ENCODE data around the gene ADD1.

ADD1 gene

DNA sequence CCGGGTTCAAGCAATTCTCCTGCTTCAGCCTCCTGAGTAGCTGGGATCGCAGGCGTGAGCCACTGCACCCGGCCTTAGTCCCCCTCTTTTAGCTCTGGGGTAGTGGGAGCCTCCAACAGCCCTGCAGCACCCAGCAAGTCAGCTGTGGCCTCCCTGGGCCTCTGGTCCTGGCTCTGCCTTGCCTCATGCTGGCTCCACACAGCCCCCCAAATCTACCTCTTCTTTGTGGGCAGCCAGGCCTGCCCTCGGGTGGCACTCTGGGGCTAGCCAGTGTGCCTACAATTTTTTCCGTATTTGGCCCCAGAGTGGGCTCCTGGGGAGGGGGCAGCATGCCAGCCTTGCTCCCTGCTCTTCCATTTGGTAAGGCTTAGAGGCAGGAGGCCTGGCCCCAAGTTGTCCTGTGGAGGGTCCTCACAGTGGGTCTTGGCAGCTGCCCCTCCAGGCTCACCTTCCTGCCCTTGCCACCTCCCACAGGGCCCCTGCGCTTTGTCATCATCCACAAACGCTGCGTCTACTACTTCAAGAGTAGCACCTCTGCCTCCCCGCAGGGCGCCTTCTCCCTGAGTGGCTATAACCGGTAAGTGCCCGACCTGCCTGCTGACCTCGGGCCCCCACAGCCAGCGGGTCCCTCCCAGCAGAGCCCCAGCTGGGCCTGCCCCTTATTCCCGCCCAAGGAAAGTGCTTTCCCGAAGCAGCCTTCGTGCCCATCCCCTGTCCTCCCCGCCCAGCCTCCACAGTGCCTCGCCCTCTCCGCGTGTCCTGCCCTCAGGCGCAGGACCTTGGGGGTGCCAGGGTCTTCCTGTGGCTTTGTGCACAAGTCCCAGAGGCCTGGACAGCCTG lies 21.0 kb upstream of the ADD1 start:
- DNase-seq, result no peak

DNA sequence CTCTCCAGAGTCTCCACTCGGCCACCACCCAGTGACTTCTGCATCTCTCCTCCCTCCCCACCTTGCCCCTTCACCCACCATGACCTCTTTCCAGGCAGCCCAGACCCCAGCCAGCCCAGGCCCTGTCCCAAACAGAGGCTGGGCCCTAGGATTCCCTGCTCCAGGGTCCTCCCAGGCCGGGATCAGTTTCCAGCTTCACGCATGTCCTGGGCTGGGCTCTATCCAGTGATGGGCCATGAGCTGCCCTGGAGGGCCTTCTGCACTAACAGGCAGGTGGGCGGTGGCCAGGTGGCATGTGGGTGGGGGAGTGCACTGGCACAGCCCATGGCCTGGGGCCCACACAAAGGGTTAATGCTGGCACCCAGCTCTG lies 20.4 kb upstream of the ADD1 start:
- no peak for DNase-seq

- no peak for DNase-seq
Measured at GRCh38 chr4:2823671-2824328, 19.8 kb upstream of the ADD1 start.

- DNase-seq, result no peak
Measured at GRCh38 chr4:2824329-2824835, 19.3 kb upstream of the ADD1 start.

DNA sequence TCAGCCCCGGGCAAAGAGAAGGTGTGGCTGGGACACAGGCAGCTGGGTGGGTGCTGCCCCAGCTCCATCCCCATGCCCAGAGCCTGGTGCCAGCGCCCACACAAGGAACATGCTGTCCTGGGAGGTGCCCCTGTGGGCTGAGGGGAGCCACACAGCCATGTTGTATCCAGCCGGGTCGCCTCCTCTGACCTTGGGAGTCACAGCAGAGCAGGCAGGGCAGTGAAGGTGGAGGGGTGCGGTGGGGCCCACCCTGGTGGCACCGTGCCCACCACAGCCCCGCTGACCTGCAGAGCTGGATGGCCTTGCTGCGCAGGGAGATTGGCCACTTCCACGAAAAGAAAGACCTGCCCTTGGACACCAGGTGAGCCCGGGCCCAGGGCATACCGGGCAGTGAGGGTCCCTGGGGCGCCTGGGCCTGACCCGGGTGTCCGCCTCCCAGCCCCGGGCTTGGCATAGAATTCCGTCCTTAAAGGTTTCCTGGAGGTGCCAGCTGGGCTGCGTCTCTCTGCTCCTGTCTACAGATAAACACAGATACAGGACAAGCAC lies 18.7 kb upstream of the ADD1 start:
- no peak for DNase-seq

GRCh38 chr4:2825740-2826139 lies 17.9 kb upstream of the ADD1 start:
- no peak for DNase-seq

DNA sequence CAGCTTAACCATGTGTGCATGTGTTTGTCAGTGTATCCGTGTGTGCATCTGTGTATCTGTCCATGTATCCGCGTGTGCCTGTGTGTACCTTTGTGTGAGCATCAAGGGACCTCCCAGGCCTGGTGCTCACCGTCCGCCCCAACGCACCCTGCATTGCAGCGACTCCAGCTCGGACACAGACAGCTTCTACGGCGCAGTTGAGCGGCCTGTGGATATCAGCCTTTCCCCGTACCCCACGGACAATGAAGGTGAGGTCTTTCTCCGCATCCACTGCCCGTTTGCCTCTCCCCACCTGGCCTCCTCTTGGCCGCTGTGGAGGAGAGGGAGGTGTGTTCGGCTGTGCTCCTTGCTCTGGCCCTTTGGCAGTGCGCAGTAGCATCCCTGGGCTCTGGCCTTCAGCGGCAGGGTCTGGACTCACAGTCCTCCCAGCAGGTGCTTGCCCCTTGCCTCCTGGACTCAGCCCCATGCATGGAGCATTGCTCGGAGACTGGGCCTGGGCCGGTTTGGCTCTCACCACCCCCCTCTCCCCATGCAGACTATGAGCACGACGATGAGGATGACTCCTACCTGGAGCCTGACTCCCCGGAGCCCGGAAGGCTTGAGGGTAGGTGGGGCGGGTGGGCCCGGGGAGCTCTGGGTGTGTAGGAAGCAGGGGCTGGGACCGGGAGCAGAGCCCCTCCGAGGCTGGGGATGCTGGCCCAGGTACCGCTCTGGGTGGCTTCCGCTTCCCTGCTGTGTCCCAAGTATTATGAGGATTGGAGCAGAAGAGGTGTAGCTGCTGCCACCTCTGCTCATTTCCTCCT lies 16.4 kb upstream of the ADD1 start:
- no peak for DNase-seq

DNA sequence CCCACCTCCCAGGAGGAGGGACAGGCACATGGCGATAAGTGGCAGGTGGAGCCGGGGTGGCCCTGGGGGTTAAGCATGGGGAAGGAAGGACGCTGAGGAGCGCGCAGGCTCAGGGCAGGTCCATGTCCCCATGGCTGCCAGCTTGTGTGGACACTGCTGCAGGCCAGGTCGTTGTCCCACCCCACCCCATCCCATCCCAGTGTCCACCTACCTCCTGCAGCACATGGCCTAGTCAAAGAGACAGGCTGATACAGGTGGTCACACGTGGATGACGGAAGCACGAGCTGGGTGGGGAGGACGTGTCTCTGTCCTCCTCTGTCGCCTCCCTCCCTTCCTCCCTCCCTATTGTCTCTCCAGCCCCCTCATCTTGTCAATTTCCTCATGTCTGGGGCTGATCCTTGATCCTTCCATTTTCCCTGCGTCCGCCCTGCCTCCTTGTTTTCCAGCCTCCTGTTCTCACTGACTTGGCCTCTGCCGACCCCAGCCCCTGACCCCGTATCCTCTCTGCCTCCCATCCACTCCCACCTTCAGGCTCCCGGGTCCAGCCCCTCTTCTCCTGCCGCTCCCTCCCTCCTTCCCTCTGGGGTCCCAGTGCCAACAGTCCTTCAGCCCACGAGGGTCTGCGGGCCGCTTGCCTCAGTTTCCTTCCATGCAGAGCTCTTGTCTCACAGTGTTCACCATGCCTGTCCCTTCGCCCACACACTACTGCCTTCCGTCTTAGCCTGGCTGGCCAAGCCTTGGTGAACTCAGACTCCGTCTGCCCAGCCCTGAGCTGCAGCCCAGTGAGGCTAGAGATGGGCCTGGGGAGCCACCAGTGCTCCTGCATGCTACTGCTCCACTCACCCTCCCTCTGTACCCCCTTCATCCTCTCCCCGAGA lies 15.5 kb upstream of the ADD1 start:
- DNase-seq, result no peak

DNA sequence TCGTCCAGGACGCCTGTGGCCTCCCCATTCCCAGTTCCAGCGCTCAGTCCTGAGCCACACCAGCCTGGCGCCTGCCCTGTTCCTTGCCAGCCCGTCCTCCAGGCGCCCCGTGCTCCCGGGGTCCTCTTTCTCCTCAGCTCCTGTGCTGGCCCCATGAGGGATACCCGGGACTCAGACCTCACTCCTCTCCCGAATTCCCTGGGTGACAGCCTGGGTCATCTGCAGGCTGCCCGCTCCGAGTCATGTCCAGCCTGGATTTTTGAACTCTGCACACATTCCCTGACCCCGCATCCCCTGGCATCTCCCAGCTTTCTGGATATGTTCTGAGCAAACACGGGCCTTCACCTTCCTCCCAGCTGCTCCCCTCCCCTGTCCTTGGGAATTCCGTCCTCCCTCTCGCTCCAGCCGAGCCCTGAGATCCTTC lies 14.9 kb upstream of the ADD1 start:
- DNase-seq, result no peak

DNA sequence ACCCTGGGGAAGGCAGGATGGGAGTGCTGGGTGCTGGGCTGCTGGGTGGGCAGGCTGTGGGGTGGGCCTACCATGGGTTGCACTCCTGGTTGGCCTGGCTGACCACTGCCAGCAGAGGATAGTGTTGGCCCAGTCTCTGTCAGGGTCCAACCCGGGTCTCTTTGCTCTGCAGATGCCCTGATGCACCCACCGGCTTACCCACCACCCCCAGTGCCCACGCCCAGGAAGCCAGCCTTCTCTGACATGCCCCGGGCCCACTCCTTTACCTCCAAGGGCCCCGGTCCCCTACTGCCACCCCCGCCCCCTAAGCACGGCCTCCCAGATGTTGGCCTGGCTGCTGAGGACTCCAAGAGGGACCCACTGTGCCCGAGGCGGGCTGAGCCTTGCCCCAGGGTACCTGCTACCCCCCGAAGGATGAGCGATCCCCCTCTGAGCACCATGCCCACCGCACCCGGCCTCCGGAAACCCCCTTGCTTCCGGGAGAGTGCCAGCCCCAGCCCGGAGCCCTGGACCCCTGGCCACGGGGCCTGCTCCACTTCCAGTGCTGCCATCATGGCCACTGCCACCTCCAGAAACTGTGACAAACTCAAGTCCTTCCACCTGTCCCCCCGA lies 14.2 kb upstream of the ADD1 start:
- DNase-seq, result no peak

DNA sequence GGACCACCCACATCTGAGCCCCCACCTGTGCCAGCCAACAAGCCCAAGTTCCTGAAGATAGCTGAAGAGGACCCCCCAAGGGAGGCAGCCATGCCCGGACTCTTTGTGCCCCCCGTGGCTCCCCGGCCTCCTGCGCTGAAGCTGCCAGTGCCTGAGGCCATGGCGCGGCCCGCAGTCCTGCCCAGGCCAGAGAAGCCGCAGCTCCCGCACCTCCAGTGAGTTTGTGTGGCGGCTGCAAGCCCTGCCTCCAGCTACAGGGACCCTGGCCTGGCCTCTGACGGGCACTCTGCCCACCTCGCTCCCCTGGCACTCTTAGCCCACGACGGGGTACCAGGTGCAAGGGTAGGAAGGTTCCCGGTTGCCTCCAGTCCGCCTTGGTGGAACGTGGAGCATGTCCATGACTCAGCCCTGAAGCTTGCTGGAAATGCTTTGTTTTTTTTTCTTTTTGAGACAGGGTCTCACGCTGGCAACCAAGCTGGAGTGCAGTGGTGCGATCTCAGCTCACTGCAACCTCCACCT lies 13.7 kb upstream of the ADD1 start:
- DNase-seq, result no peak

GRCh38 chr4:2830632-2831610 lies 12.7 kb upstream of the ADD1 start:
- no peak for DNase-seq

DNA sequence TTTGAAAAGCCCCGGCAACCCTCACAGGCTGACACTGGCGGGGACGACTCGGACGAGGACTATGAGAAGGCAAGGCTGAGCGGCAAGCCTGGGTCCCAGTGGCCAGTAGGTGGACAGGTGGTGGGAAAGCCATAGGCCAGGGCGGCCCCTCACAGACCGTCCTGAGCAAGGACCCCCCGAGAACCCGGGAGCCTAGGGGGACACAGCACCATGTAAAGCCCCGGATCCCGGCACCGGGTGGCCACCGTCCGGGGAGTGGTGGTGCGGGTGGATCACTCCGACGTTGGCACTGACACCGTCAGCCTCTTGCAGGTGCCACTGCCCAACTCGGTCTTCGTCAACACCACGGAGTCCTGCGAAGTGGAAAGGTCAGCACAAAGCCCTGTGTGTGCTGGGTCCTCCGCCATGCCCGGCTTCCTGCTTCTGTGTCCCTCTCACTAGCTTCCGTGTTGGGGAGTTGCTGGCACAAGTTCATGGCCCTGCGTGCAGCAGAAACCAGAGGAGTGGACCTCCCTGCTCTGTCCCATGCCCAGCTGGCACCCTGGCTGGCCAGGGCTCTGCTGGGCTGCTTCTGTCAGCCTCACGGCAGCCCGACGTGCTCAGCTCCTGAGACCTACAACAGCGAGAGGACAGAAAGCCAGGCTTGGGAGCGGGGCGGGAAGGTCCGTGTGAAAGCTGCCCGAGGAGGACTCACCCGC lies 11.9 kb upstream of the ADD1 start:
- DNase-seq, result no peak

DNA sequence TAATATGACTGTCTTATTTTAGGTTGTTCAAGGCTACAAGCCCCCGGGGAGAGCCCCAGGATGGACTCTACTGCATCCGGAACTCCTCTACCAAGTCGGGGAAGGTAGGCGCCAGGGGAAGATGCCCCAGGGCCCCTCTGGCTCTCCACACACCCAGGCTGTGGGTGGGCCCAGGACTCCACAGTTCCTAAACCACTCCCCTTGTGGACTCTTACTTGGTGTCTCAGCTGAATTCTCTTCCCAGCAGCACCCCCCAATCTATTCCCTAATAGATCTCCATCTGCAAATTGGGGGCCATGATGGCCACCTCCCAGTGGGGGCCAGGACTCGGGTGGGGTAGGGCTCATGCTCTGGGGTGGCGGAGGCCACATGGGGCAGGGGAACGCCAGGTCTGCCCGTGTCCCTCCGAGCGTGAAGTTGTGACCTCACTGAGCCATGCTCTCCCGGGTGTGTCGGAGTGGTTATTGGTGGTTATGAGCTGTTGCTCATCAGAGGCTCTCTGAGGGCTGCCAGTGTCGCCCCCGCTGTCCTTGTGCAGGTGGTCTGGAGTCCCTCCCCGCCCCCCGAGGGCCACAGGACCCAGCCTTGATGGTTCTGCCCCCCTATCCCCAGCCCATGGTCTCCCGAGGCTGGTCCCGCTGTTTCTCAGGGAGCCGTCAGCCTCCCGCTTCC lies 11.2 kb upstream of the ADD1 start:
- no peak for DNase-seq

DNA sequence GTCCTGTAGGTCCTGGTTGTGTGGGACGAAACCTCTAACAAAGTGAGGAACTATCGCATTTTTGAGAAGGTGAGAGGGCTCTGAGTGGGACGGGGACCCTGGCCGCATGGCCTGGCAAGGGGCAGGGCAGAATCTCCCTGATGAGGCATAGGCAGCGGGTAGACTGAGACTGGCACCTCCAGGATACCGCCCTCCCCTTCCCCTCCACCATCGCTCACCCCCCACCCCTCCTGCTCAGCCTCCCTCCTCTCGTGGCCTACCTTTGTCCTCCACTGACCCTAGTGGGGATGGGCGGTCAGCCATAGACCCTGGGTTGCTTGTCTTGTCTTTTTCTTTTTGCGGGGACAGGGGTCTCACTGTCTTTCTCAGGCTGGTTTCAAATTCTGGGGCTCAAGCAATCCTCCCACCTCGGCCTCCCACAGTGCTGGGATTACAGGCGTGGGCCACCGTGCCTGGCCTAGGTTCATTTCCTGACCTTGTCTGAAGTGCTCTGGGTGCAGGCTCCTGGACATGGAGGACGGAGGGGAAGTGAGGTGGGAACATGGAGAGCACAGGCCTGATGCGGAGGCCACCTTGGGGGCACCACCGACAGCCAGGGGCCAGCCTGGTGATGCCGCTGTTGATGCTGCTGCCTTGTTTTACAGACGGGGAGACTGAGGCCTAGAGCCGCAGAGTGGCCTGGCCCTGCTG lies 10.5 kb upstream of the ADD1 start:
- DNase-seq, result no peak

- DNase-seq, result no peak
Measured at GRCh38 chr4:2833671-2834000, 10.0 kb upstream of the ADD1 start.

DNA sequence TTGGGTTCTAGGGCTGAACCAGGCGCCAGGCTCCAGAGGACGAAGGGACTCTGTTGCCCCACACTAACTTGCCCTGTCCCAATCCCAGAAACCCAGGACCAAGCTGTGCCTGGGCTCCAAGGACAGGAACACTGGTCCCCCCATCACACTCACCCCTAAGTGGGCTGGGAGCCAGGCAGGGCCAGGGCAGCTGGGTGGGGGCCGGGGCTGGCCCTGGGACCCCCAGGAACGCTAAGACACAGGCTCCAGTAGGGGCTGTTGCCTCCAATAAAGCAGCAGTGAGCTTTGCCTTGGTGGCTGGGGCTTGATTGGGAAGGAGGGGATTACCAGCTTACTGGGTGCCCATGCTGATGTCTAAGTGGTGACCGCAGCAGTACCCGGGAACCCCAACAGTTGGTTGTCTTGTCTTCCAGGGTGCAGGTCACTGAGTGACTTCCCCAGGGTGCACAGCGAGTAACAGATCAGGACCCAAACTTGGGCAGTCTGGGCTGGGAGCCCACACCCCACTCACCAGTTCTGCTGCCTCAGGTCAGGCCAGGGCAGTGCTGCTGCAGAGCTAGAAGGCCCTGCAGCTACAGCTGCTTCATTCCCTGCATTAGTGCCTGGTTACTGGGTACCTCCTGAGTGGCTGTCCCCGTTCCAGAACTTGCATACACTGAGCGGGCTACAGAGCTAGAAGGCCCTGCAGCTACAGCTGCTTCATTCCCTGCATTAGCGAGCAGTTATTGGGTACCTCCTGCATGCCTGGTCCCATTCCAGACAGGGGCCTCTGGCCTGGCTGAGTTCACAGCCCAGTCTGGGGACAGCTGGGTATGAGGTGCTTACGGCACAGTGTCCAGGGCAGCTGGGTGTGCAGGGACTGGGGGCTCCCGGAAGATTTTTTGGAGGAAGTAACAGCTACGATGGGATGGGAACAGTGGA lies 9.4 kb upstream of the ADD1 start:
- no peak for DNase-seq

Measured in NCI-H146 (cell line).